Bone marrow (tissue), 2 donors: ENCODE data around the gene WBP1.
"Not testable (repeated sequence)": the region's sequence is repeated elsewhere in the genome, so short reads cannot be mapped to it uniquely, and the experiment has no call there.

Experiments used
- DNase-seq, 2 donors: peaks; one replicate each; lab custom pipeline; 2025; lab: John Stamatoyannopoulos, UW

Gene WBP1

GRCh38 chr2:74482801-74483674 lies 24.8 kb downstream of the WBP1 start, which contains the start of the genes CCDC142 and TTC31:
Gene CCDC142 (minus strand): TSS chr2:74482998. CDS start chr2:74482837, 161 bp downstream.
Gene TTC31 (plus strand): TSS chr2:74483081. CDS start chr2:74483096, 15 bp downstream.
- peak; percentile 84 to 99 for DNase-seq

- DNase-seq, result not testable (repeated sequence)
Measured at GRCh38 chr2:74483675-74484164, 25.5 kb downstream of the WBP1 start.

GRCh38 chr2:74486141-74486540 lies 27.9 kb downstream of the WBP1 start:
- DNase-seq, result no peak

- no peak for DNase-seq
Measured at GRCh38 chr2:74488643-74489481, 30.6 kb downstream of the WBP1 start.

GRCh38 chr2:74489906-74490305 lies 31.7 kb downstream of the WBP1 start:
- no peak for DNase-seq

GRCh38 chr2:74491648-74492544 lies 33.7 kb downstream of the WBP1 start:
- no peak for DNase-seq

GRCh38 chr2:74493546-74493945 lies 35.3 kb downstream of the WBP1 start:
- DNase-seq, result no peak

- no peak for DNase-seq
Measured at GRCh38 chr2:74495440-74495839, 37.2 kb downstream of the WBP1 start.

GRCh38 chr2:74496997-74497776 lies 38.9 kb downstream of the WBP1 start:
- DNase-seq, result no peak

GRCh38 chr2:74497777-74498499 lies 39.7 kb downstream of the WBP1 start:
- DNase-seq, result no peak

GRCh38 chr2:74498500-74499266 lies 40.4 kb downstream of the WBP1 start:
- peak; percentile 21 to 43 for DNase-seq

- no peak for DNase-seq
Measured at GRCh38 chr2:74499267-74499939, 41.2 kb downstream of the WBP1 start, which contains the start of gene LBX2. Gene LBX2 (minus strand): TSS chr2:74499603. CDS start chr2:74499537, 66 bp downstream.

- DNase-seq, result no peak
Measured at GRCh38 chr2:74499940-74500577, 41.8 kb downstream of the WBP1 start.

- DNase-seq, result no peak
Measured at GRCh38 chr2:74500578-74500946, 42.3 kb downstream of the WBP1 start.

GRCh38 chr2:74501335-74502071 lies 43.3 kb downstream of the WBP1 start:
- no peak for DNase-seq

GRCh38 chr2:74502147-74502719 lies 44.0 kb downstream of the WBP1 start:
- DNase-seq, result no peak
